IPS-18c (cell line): ENCODE data around the gene BZW2.

Experiments
- H3K4me3 ChIP-seq: 2 replicates; pipeline ENCODE4 v1.7.0; 2013; ENCODE audit warnings: low read depth, mild to moderate bottlenecking, low read length, moderate library complexity; ENCODE audit not compliant: insufficient read depth
- H3K9me3 ChIP-seq: one replicate; pipeline ENCODE4 v1.6.1; 2013; ENCODE audit warnings: mild to moderate bottlenecking, low read length, moderate library complexity; ENCODE audit not compliant: control insufficient read depth, insufficient read depth

The BZW2 gene

DNA sequence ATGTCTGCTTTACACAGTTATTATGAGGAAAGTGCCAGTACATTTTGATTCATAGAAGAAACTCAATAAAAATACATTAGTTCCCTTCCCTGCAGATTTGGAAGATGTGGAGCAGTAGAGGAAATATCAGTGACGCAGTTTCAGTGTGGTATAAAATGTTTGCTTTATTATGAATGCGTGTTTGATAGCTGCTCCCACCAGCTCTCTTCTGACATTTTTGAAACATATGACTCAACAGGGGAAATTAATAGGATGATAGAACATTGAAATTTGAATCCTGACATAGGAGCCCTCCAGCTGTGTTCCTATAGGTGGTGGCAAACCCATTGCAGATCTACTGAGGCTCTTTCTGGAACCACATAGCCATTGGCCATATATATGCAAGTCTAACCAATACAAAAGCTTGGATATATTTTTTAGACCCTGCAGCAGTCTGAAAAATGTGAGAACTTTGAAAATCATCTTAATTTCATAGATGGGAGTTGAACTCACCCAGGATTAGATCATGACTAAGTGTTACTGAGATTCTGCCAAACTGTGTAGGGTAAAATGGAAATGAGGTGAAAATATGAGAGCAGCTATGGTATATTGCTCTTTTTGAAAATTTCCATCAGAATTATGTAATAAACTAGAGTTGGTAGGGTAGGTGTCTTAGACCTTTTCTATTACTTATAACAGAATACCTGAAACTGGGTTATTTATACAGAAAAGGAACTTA is 47.8 kb downstream of the BZW2 start:
- Histone ChIP-seq H3K4me3 (no peak overlapping the region), H3K9me3 (no peaks in the 10 kb centered on the region)

- Histone ChIP-seq H3K4me3 (no peak overlapping the region), H3K9me3 (no peaks in the 10 kb centered on the region)
Observed at GRCh38 chr7:16694806-16695205, 48.8 kb downstream of the BZW2 start.

DNA sequence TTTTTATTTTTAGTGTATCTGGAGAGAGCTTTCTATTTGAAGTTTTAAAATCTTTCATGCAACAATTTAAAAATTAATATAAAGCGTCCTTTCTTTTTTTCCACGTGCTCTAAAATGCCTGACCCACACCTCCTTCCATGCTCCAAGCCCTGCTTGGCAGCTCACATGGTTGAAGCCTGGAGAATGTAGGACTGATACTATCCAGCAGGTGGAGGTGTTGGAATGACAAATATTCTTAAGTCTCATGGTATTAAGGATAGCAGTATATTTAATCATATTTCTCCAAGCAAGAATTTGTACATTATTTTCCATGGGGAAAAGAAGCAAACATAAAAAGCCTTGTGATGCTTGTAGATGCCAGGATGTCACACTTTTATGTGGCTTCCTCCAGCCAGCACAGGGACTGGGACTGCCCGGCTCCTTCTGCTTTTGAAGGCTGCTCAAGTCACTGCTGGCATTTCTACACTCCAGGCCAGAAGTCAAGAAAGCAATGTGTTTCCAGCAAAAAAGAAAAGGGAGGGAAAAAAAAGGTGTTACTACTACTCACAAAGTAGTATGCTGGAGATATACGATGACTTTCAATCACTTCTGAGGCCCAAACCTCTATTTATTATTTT is 49.7 kb downstream of the BZW2 start:
- Histone ChIP-seq H3K9me3 (no peaks in the 10 kb centered on the region), H3K4me3 (no peak overlapping the region)

DNA sequence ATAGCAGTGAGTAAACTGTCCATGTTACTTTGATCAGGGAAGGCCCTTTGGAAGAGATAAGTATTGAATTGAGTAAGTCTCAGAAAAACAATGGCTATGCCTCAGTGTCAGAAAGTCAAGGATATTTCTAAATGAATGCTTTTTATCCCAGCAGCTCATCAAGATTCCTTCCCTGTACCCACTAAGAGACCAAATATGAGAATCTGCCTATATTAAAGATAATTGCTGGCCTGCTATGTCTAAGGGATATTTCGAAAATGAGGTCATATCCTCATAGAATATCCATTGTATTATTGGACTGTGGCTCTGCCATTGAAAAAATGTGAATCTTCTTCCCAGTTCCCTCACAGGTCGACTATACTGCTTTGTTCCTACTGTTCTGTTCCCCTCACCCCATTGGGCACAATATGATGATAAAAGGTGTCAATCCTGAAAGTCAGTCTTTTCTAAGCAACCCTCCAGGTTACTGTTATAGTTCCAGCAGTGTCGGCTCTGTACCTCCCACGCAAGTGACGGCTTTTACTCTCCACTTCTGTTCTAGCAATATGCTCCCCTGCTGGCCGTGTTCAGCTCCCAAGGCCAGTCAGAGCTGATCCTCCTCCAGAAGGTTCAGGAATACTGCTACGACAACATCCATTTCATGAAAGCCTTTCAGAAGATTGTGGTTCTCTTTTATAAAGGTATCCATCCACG is 51.7 kb downstream of the BZW2 start:
- no peak overlapping the region for H3K4me3 ChIP-seq
- no peaks in the 10 kb centered on the region for H3K9me3 ChIP-seq

GRCh38 chr7:16698200-16698905 is 52.4 kb downstream of the BZW2 start:
- Histone ChIP-seq H3K9me3 (no peaks in the 10 kb centered on the region), H3K4me3 (no peak overlapping the region)

DNA sequence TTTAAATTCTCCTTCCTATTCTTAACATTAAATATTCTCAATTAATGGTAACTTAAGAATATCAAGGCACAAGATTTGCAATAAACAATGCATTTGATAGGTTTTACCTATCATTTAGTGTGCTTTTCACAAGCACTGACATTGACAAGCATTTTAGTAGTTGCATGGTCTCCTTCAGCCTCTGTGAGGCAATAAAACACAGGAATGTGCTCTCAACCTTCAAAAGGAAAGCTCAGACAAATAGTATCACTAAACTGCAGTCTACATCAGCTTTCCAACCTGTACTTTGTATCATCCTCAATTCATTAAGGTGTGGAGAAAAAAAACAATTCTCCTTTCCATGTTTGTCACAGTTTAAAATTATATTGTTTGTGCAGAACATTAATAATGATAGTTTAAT is 56.5 kb downstream of the BZW2 start:
- H3K9me3 ChIP-seq = no peaks in the 10 kb centered on the region

DNA sequence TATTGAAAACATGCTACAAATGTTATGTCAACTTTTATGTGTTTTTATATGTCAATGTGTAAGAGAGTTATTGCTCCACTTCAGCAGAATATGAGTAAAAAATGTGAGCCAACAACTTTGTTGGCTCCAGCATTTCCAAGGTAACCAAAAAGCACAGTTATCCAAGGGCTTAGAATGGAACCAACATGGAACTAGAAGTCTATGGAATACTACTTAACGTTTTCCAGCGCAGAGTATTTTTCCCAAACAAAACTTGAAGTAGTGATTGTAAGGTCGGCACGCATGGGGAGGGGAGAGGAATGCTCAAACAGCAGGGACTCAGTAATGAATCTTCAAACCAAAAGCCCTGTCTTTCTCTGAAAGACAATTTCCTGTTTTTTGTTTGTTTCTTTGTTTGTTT is 62.5 kb downstream of the BZW2 start:
- H3K9me3 ChIP-seq = no peaks in the 10 kb centered on the region
- H3K4me3 ChIP-seq = no peak overlapping the region

More for the DNA sequence above, 56.5 kb downstream of the BZW2 start:
- H3K4me3 ChIP-seq = no peak overlapping the region

DNA sequence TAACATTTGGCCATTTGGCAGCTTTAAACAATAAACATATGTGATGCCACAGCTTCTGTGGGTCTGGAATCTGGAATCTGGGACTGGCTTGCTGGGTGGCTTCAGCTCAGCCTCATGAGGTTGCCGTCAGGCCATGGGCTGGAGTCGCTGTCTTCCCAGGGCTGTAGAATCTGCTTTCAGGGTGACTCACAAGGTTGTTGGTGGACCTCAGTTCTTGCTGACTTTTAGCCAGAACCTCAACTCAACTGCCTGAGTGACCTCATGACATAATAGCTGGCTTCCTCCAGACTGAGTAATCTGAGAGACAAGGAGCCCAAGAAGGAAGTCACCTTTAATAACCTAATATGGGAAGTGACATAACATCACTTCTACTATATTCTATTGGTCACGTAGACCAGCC is 63.0 kb downstream of the BZW2 start:
- Histone ChIP-seq H3K9me3 (no peaks in the 10 kb centered on the region), H3K4me3 (no peak overlapping the region)

GRCh38 chr7:16710651-16711050 is 64.7 kb downstream of the BZW2 start:
- Histone ChIP-seq H3K4me3 (no peak overlapping the region), H3K9me3 (no peaks in the 10 kb centered on the region)

- Histone ChIP-seq H3K4me3 (no peak overlapping the region), H3K9me3 (no peaks in the 10 kb centered on the region)
Observed at GRCh38 chr7:16711730-16712129, 65.7 kb downstream of the BZW2 start.

DNA sequence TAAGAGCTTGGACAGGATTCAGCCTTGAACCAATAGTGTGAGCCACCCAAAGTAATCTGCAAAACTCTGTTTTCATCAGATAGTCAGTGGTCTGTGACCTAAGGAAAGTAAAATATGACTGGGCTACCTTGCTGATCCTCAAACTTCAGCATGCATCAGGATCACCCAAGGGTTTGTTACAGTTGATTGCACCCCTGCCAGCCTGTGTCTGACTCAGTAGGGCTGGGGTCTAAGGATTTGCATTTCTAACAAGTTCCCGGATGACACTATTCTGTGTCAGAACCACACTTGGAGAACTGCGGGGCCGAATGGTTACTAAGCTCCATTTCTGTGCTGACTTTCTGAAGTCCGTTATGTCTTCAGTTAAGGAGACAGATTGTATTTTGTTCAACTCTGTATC is 66.9 kb downstream of the BZW2 start:
- no peaks in the 10 kb centered on the region for H3K9me3 ChIP-seq
- no peak overlapping the region for H3K4me3 ChIP-seq

DNA sequence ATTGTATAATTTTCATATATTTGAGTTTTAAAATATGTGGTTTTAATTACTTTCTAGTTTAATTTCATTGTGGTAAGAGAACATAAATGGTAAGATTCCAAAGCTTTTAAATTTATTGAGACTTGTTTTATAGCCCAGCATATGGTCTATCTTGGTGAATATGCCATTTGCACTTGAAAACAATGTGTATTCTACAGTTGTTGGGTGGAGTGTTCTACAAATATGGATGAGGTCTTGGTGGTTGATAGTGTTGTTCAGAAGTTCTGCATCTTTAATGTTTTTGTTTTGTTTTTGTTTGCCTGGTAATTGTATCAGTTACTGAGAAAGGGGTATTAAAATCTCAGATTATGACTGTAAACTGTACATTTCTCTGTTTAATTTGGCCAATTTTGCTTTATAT is 69.9 kb downstream of the BZW2 start:
- no peak overlapping the region for H3K4me3 ChIP-seq
- no peaks in the 10 kb centered on the region for H3K9me3 ChIP-seq

DNA sequence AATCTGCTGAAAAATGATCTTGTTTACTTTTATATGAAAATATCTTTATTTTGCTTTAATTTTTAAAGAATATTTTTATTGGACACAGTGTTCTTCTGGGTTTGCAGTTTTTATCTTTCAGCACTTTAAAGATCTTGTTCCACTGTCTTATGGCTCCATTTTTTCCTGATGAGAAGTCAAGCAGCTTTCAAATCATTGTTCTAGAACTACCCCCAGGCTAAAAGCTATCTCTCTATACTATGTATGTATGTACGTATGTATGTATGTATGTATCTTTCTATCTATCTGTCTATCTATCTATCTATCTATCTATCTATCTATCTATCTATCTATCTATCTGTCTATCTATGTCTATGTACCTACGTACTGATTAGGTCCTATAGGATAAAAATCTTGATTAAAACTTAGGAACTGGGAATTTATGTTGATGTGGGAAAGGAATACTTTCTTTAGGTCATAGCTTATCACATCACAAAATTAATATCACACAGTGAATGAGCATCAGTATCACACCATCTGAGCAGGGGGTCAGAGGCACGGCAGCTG is 72.2 kb downstream of the BZW2 start:
- Histone ChIP-seq H3K9me3 (no peaks in the 10 kb centered on the region), H3K4me3 (no peak overlapping the region)

GRCh38 chr7:16719699-16720098 is 73.7 kb downstream of the BZW2 start:
- Histone ChIP-seq H3K4me3 (no peak overlapping the region), H3K9me3 (no peaks in the 10 kb centered on the region)

GRCh38 chr7:16721541-16721940 is 75.6 kb downstream of the BZW2 start:
- no peak overlapping the region for H3K4me3 ChIP-seq
- no peaks in the 10 kb centered on the region for H3K9me3 ChIP-seq

GRCh38 chr7:16724344-16724743 is 78.4 kb downstream of the BZW2 start:
- no peak overlapping the region for H3K4me3 ChIP-seq
- no peaks in the 10 kb centered on the region for H3K9me3 ChIP-seq

DNA sequence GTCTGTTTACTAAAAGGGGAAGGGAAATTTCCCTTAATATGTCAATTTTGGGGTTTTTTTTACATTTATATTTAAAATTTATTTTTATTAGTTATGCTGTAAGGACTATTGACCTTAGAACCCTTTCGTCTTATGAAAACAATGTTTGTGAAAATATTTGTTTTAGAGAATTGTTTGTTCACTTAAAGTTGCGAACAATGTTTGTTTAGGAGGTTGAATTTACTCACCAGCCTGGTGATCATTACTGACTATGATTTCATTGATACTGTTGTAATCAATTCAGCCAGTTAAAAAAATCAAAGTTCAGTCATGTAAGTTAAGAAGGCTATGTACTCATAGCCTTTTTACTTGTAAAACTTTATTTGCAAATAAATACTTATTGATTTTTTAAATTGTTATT is 80.2 kb downstream of the BZW2 start:
- Histone ChIP-seq H3K4me3 (no peak overlapping the region), H3K9me3 (no peaks in the 10 kb centered on the region)

DNA sequence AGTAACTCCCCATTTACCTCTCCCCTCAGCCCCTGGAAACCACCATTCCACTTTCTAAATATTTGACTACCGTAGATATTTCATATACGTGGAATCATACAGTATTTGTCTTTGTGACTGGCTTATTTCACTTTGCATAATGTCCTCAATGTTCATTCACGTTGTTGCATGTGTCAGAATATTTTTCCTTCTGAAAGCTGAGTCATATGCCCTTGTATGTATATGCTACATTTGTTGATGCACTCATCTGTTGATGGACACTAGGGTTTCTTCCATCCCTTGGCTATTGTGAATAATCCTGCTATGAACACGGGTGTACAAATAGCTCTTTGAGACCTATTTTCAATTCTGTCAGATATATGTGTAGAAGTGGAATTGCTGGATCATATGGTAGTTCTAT is 81.8 kb downstream of the BZW2 start:
- H3K4me3 ChIP-seq = no peak overlapping the region
- no peaks in the 10 kb centered on the region for H3K9me3 ChIP-seq
